ENCODE results near the gene PGK1. TPM values are rescaled to one million over a fixed set of nuclear protein-coding genes. Genes with fewer than 3 reads are reported as not detected.

The PGK1 gene
- total RNA-seq, 8 experiments from 2014 or later = 153 to 410 (median 343) TPM

DNA sequence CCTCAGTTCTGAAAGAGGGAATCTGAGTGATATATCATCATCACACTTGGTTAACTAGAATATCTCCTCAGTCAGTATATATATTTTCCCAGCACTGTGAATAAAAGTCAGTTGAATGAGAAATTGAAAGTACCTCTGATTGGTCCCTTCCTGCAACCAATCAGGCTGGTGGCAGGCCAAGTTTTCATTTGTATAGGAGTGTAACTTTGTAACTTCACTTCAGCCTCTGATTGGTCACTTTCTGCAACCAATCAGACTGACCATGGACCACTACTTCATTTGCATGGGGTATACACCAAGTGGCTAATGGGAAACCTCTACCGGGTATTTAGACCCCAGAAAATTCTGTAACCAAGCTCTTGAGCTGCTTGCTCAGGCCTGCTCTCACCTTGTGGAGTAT is 2.0 kb upstream of the PGK1 start:
- no peak for ATAC-seq (replicated peaks in 6 of 8)
- WGBS, 10 experiments = 33 to 100% methylated on average over 1 of the region's 1 CpG; no CpG with 5 or more reads in 8 of the 10 experiments
- in situ Hi-C loops (cut with MboI; ENCODE audit: low pct_unique_long_range_greater_than_20kb in 2 of 9, low sequenced_read_pairs in 9 of 9, unreplicated experiment in 9 of 9) = loop anchor here in 1 of 9 experiments (25.0 kb wide), 1 partner anchor 190 kb away; the partner anchor contains the start of gene ATP7A

DNA sequence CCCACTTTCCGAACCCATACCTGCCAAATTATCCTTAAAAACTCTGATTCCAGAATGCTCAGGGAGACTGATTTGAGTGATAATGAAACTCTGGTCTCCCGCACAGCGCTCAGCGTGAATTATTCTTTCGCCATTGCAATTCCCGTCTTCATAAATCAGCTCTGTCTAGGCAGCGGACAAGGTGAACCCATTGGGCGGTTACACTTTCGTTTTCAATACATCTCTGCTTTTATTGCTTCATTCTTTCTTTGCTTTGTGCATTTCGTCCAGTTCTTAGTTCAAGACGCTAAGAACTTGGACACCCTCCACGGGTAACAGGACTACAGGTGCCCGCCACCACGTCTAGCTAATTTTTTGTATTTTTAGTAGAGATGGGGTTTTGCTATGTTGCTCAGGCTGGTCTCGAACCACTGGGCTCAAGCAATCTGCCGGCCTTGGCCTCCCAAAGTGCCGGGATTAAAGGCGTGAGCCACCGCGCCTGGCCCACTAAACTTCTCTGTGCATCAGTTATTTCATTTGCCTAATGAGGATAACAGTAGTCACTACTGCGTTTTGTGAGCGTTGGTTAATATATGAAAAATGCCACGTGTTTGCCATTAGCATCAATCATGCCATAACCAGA is 936 bp upstream of the PGK1 start:
- 0 to 100% (median 80%) methylated on average over 1 to 15 of the region's 23 CpGs; no CpG with 5 or more reads in 3 of the 10 experiments for WGBS, 10 experiments
- peak in 3 of 8 experiments; percentile 1 to 28 (median 1) for ATAC-seq (replicated peaks in 6 of 8)
- peak overlapping the region; percentile 81 to 91 for H3K27ac ChIP-seq

More for the DNA sequence above, 2.0 kb upstream of the PGK1 start:
- Histone ChIP-seq H3K4me3 (no peak overlapping the region), H3K27ac (no peak overlapping the region), H3K4me1 (replicated peaks in 1 of 2) (peaks cover 6 to 12% of the 10 kb centered on the region in 2 donors)

DNA sequence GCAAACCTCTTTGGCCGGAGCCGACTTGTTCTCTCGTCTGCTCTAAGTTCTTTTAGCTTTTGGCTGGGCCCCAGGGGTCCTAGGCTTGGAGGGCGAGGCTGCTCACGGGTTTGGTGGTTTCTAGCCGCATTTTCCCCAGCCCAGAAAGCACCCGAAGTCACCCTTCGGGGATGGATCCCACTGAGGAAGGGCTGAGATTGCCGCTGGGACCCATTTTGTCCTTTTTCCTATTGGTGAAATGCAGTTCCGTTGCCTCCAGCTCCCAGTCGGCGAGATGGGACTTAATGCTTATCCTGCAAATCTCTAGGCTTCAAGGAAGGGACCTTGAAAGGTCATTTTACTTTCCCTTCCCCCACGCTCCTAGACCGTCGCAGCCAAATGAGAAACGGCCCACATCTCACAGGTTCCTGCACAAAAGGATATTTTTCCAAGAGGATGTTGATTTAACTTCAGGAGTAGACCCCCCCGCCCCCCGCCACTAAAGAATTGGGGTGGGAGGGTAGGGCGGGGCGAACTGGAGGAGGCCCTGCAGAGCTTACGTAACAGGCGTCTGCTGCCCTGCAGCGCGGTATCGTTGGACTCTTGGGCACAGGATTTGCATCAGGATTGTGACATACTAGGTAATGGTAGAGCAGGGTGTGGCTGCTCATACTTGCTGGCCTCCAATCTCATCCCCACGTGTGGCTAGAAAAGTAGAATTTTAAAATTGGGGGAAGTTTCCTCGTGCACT is 564 bp downstream of the PGK1 start:
- in situ Hi-C loops (cut with MboI; ENCODE audit: low pct_unique_long_range_greater_than_20kb in 2 of 9, low sequenced_read_pairs in 9 of 9, unreplicated experiment in 9 of 9) = loop anchor here in 1 of 9 experiments (25.0 kb wide), 1 partner anchor 192 kb away; the partner anchor contains the start of gene ATP7A
- Histone ChIP-seq H3K4me1 (replicated peaks in 1 of 2) (peaks cover 11 to 20% of the 10 kb centered on the region in 2 donors), H3K4me3 (peak overlapping the region; percentile 64 to 84 (median 68)), H3K27ac (peak overlapping the region; percentile 82 to 95)
- peak in 4 of 8 experiments; percentile 4 to 13 (median 11) for ATAC-seq (replicated peaks in 6 of 8)
- WGBS, 10 experiments = 0 to 9% (median 0%) methylated on average over 3 to 10 of the region's 27 CpGs; no CpG with 5 or more reads in 7 of the 10 experiments

More for the DNA sequence above, 936 bp upstream of the PGK1 start:
- peak overlapping the region; percentile 30 to 84 (median 68) for H3K4me3 ChIP-seq
- in situ Hi-C loops (cut with MboI; ENCODE audit: low pct_unique_long_range_greater_than_20kb in 2 of 9, low sequenced_read_pairs in 9 of 9, unreplicated experiment in 9 of 9) = loop anchor here in 1 of 9 experiments (25.0 kb wide), 1 partner anchor 191 kb away; the partner anchor contains the start of gene ATP7A
- H3K4me1 ChIP-seq (replicated peaks in 1 of 2) = peaks cover 11 to 18% of the 10 kb centered on the region in 2 donors

DNA sequence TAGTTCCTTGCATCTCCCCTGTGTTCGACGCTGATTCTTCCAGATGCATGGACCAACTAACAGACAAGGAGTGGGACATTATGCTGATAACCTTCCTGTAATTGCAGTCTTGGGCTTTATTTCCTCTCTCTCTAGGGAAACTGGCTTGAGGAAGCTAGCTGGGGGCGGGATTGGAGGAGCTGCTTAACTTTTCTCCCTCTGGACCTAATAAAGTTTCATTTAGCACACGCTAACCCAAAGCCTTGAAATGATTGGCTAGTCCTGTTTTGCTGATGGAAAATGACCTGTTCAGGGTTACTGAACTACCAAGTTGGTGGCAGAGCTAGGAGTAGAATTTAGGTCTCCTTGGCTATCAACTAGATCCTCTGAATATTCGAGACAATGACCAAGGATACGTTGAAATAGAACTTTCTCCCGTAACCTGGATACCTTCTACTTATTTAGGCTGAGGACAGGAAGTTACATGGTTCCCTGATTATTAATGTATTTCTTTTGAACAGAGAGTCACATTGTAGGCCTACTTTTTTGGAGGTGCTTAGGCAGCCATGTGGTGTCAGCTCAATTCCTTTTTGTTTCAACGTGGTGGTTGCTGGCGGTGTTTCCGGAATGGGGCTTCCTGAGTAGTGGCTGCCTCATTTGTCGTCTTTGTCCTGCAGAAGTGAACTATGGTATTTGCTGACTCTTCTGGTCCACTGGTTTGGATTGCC is 2.0 kb downstream of the PGK1 start:
- in situ Hi-C loops (cut with MboI; ENCODE audit: low pct_unique_long_range_greater_than_20kb in 2 of 9, low sequenced_read_pairs in 9 of 9, unreplicated experiment in 9 of 9) = loop anchor here in 1 of 9 experiments (25.0 kb wide), 1 partner anchor 194 kb away; the partner anchor contains the start of gene ATP7A
- WGBS, 10 experiments = 6 to 100% (median 20%) methylated on average over 1 to 5 of the region's 11 CpGs; no CpG with 5 or more reads in 4 of the 10 experiments
- no peak for ATAC-seq (replicated peaks in 6 of 8)

DNA sequence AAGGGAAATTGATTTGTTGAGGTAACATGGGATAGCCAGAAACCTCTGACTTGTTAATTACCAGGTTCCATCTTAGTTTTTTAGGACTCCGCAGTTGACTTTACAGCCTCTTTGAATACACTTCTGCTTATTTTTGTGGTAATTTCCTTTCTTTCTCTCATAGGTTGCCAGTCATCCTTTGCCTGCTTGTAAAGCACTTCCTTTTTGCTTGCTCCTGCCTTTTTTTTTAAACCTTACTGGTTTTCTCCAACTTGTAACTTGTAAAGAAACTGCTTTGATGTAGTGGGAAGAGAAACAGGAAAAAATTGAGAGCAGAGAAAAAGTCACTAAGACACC is 2.6 kb downstream of the PGK1 start:
- 14 to 100% (median 81%) methylated on average over 1 of the region's 1 CpG; no CpG with 5 or more reads in 6 of the 10 experiments for WGBS, 10 experiments
- in situ Hi-C loops (cut with MboI; ENCODE audit: low pct_unique_long_range_greater_than_20kb in 2 of 9, low sequenced_read_pairs in 9 of 9, unreplicated experiment in 9 of 9) = loop anchor here in 1 of 9 experiments (25.0 kb wide), 1 partner anchor 194 kb away; the partner anchor contains the start of gene ATP7A
- H3K4me3 ChIP-seq = peak overlapping the region; percentile 64 to 84 (median 68)

More for the DNA sequence above, 2.0 kb downstream of the PGK1 start:
- H3K27ac ChIP-seq = no peak overlapping the region
- peak overlapping the region; percentile 64 to 84 (median 68) for H3K4me3 ChIP-seq
- peaks cover 11 to 20% of the 10 kb centered on the region in 2 donors for H3K4me1 ChIP-seq (replicated peaks in 1 of 2)

DNA sequence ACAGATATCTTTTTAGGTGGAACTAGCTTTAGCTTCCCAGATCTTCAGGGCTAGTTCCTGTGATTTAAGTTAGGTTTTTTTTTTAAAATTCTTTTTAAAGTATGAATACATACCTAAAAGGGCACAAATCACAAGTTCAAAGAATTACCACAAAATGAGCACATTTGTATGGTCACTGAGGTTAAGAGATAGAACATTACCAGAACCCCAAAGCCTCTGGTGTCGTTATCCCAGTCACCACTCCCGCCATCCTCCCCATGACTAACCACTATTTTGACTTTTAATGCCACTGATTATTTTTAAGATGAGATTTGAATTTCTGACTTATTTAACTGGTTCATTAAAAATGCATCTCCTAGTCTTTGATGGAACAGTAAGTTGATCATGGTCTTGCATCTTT is 5.4 kb downstream of the PGK1 start:
- H3K27ac ChIP-seq = no peak overlapping the region
- H3K4me1 ChIP-seq (replicated peaks in 1 of 2) = peaks cover 4 to 14% of the 10 kb centered on the region in 2 donors
- peak overlapping the region in 2 of 5 donors; percentile 8 to 74 for H3K4me3 ChIP-seq
- no peak for ATAC-seq (replicated peaks in 6 of 8)
- 73 to 100% (median 85%) methylated on average over 1 to 2 of the region's 2 CpGs; no CpG with 5 or more reads in 5 of the 10 experiments for WGBS, 10 experiments
- in situ Hi-C loops (cut with MboI; ENCODE audit: low pct_unique_long_range_greater_than_20kb in 2 of 9, low sequenced_read_pairs in 9 of 9, unreplicated experiment in 9 of 9) = loop anchor here in 1 of 9 experiments (25.0 kb wide), 1 partner anchor 197 kb away; the partner anchor contains the start of gene ATP7A

More for the DNA sequence above, 2.6 kb downstream of the PGK1 start:
- ATAC-seq (replicated peaks in 6 of 8) = no peak
- Histone ChIP-seq H3K27ac (no peak overlapping the region), H3K4me1 (replicated peaks in 1 of 2) (peaks cover 11 to 20% of the 10 kb centered on the region in 2 donors)

DNA sequence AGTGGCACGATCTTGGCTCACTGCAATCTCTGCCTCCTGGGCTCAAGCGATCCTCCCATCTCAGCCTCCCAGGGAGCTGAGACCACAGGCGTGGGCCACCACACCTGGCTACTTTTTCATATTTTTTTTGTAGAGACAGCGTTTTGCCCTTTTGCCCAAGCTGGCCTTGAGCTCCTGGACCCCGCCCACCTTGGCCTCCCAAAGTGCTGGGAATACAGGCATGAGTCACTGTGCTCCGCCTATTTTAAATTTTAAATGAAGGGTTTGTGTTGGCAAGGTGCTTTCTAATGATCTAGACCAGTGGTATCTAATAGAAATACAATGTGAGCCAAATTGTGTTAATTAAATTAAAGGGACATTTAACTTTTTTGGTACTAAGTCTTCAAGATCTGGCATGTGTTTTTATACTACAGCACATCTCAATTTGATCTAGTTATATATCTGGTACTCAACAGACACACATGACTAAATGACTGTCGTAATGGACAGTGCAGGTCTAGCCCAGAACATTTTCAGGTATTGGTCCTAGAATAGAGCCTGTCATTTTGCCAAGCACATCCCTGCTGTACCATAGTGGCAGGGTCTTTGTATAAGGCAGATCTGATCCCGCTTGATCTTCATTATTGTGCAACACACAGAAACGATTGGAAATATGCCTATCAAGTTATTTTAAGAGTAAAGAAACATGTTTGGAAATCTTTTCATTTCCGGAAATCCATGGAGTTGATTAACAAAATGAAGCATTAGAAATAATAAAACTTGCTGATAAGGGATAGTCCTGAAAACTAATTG is 7.3 kb downstream of the PGK1 start:
- 0 to 100% (median 57%) methylated on average over 1 to 7 of the region's 10 CpGs; no CpG with 5 or more reads in 4 of the 10 experiments for WGBS, 10 experiments
- ATAC-seq (replicated peaks in 6 of 8) = peak in 3 of 8 experiments; percentile 45 to 72 (median 64)
- in situ Hi-C loops (cut with MboI; ENCODE audit: low pct_unique_long_range_greater_than_20kb in 2 of 9, low sequenced_read_pairs in 9 of 9, unreplicated experiment in 9 of 9) = loop anchor here in 1 of 9 experiments (25.0 kb wide), 1 partner anchor 199 kb away; the partner anchor contains the start of gene ATP7A

DNA sequence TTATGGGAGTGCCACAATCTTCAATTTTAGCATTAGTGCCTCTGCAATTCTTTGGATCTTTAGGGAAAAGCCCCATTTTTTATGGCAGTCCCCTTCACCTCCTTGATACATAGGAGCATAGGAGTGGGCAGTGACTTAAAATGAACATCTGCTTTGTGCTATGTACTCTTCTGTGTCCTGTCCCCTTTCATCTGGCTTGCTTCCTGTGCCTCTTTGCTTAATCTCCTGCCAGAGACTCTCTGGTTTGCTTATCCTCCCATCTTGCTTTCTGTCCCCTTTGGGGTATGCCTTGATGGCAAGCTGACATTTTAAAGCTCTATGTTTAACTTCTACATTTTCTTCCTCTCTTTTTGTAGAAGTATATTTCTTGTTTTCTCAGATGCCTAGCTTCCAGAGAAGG is 12.3 kb downstream of the PGK1 start:
- Histone ChIP-seq H3K4me1 (replicated peaks in 1 of 2) (no peaks in the 10 kb centered on the region), H3K4me3 (no peak overlapping the region), H3K27ac (no peak overlapping the region)
- ATAC-seq (replicated peaks in 6 of 8) = no peak
- in situ Hi-C loops (cut with MboI; ENCODE audit: low pct_unique_long_range_greater_than_20kb in 2 of 9, low sequenced_read_pairs in 9 of 9, unreplicated experiment in 9 of 9) = loop anchor here in 1 of 9 experiments (25.0 kb wide), 1 partner anchor 204 kb away; the partner anchor contains the start of gene ATP7A

More for the DNA sequence above, 7.3 kb downstream of the PGK1 start:
- H3K4me3 ChIP-seq = no peak overlapping the region
- H3K4me1 ChIP-seq (replicated peaks in 1 of 2) = peaks cover 4 to 12% of the 10 kb centered on the region in 2 donors
- H3K27ac ChIP-seq = no peak overlapping the region

DNA sequence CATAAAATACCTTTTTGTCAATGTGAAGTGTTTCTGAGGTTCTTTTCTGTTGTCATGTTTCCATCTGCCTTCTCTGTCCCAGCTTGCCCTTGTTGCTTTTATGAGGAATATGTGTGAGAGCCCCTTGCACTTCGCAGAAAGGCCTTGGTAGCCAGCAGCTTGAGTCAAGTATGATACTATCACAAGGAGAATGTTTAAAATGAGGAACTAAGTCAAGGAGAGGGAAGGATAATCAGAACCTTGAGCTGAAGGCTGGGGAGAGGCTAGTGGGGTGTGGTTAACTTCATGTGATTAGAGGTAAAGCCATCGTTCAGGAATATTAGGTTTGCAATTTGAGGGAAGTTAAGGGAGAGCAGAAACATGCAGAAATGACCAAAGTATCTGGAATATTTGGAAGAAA is 12.7 kb downstream of the PGK1 start:
- in situ Hi-C loops (cut with MboI; ENCODE audit: low pct_unique_long_range_greater_than_20kb in 2 of 9, low sequenced_read_pairs in 9 of 9, unreplicated experiment in 9 of 9) = loop anchor here in 1 of 9 experiments (25.0 kb wide), 1 partner anchor 204 kb away; the partner anchor contains the start of gene ATP7A

DNA sequence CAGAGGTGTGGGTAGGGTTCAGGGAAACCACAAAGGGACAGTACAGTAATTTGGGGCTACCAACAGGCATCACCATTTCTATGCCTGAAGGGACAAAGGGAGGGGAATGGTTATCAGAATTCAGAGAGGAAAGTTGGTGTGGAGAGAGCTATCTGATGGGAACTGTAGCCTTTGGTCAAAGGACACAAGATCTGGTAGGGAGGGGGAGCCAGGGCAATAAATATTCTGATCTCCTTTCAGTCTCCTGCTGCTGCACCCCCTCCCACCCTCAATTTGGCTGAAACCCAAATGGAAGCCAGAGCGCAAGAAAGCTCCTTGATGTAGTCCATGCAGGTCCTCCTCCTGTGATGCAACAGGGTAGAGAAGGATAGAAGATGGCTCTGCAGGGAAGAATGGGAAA is 14.6 kb downstream of the PGK1 start:
- in situ Hi-C loops (cut with MboI; ENCODE audit: low pct_unique_long_range_greater_than_20kb in 2 of 9, low sequenced_read_pairs in 9 of 9, unreplicated experiment in 9 of 9) = loop anchor here in 1 of 9 experiments (25.0 kb wide), 1 partner anchor 206 kb away; the partner anchor contains the start of gene ATP7A
- ATAC-seq (replicated peaks in 6 of 8) = no peak
- H3K4me1 ChIP-seq (replicated peaks in 1 of 2) = no peaks in the 10 kb centered on the region
- 67% methylated on average over 1 of the region's 1 CpG; no CpG with 5 or more reads in 9 of the 10 experiments for WGBS, 10 experiments
- H3K27ac ChIP-seq = no peak overlapping the region
- no peak overlapping the region for H3K4me3 ChIP-seq

More for the DNA sequence above, 12.7 kb downstream of the PGK1 start:
- H3K4me3 ChIP-seq = no peak overlapping the region
- no peak overlapping the region for H3K27ac ChIP-seq
- 20 to 100% (median 69%) methylated on average over 1 to 2 of the region's 2 CpGs; no CpG with 5 or more reads in 4 of the 10 experiments for WGBS, 10 experiments
- H3K4me1 ChIP-seq (replicated peaks in 1 of 2) = no peaks in the 10 kb centered on the region
- no peak for ATAC-seq (replicated peaks in 6 of 8)

DNA sequence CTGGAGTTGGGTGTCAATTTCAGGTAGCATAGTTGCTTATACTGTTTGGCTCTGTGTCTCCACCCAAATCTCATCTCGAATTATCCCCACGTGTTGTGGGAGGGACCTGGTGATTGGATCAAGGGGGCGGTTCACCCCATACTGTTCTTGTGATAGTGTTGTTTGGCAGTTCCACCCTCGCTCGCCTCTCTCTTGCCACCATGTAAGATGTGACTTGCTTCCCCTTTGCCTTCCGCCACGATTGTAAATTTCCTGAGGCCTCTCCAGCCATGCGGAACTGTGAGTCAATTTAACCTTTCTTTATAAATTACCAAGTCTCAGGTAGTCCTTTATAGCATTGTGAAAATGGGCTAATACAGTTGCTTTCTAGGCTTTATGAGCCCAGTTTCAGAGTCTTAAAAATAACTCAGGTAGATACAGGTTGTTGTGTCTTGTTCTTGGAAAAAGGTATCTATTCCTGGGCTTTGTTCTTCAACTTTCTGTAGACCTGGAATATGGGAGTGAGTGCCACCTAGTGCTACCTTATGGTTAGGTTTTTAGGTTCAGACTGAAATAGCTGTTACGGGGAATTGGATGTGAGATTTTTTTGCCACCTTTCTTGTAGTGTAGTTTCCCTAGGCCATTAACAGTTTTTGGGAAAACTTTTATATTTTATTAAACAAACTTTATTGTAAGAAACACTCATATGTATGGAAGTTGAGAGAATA is 15.6 kb downstream of the PGK1 start:
- in situ Hi-C loops (cut with MboI; ENCODE audit: low pct_unique_long_range_greater_than_20kb in 2 of 9, low sequenced_read_pairs in 9 of 9, unreplicated experiment in 9 of 9) = loop anchor here in 1 of 9 experiments (25.0 kb wide), 1 partner anchor 207 kb away; the partner anchor contains the start of gene ATP7A
- H3K27ac ChIP-seq = no peak overlapping the region
- peak in 1 of 8 experiments; percentile 45 for ATAC-seq (replicated peaks in 6 of 8)
- no peaks in the 10 kb centered on the region for H3K4me1 ChIP-seq (replicated peaks in 1 of 2)
- no peak overlapping the region for H3K4me3 ChIP-seq
- 15 to 100% (median 84%) methylated on average over 1 to 5 of the region's 9 CpGs; no CpG with 5 or more reads in 6 of the 10 experiments for WGBS, 10 experiments

Measured in motor neuron (in vitro differentiated cells).